Measurements from ENCODE around the gene TEX36.

The TEX36 gene

DNA sequence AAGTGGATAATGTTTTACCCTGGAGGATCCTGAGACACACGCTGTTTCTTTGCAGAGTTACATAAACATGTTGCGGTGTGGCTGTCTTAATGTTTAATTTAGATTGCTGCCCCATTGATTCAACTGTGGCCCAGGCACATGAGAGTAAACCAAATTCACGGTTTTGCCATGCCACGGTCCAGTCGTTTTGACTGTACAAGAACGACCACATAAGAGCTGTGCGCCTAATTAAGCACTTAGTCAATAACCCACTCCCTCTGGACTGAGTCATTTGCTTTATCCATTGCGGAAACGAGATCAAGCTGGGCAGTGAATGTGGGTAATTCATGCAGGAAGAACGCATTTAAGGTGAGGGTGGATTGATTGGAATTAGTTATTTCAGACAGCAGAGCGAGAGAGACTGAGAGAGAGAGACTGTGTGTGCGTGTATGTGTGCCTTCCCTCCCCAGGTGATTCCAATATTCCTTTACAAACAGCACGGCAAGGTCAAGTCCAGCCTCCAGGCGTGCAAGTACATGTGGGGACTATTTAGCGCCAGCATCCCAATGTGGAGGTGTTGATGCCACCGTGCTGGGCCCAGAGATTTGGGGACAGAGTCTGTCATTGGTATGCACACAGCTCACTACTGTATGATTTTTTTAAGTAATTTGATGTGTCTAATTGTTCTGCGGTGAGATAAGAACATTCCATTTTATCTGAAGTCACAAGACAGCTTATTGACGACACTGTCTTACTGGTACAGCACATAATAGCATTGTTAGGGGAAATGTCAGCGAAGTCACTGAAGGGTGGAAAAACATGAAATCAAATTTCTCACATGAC is 8.4 kb upstream of the TEX36 start:
- H3K27me3 ChIP-seq (ENCODE audit: control insufficient read depth, insufficient read depth, low read length), result no peaks in the 10 kb centered on the region
- H3K4me3 ChIP-seq (ENCODE audit: low read depth, low read length), result no peak overlapping the region
- no peaks in the 10 kb centered on the region for H3K9me3 ChIP-seq (ENCODE audit: control insufficient read depth, insufficient read depth, low read length)
- 0 out of 2 replicates have a peak, but pooled peaks cover 2% of the 10 kb centered on the region for H3K4me1 ChIP-seq (ENCODE audit: control insufficient read depth, insufficient read depth, low read length)
- H3K27ac ChIP-seq (ENCODE audit: low read depth, low read length), result no peak overlapping the region
- no peak overlapping the region for H3K9ac ChIP-seq (ENCODE audit: low read depth, low read length)
- no peaks in the 10 kb centered on the region for H3K36me3 ChIP-seq (ENCODE audit: control insufficient read depth, insufficient read depth, low read length)

DNA sequence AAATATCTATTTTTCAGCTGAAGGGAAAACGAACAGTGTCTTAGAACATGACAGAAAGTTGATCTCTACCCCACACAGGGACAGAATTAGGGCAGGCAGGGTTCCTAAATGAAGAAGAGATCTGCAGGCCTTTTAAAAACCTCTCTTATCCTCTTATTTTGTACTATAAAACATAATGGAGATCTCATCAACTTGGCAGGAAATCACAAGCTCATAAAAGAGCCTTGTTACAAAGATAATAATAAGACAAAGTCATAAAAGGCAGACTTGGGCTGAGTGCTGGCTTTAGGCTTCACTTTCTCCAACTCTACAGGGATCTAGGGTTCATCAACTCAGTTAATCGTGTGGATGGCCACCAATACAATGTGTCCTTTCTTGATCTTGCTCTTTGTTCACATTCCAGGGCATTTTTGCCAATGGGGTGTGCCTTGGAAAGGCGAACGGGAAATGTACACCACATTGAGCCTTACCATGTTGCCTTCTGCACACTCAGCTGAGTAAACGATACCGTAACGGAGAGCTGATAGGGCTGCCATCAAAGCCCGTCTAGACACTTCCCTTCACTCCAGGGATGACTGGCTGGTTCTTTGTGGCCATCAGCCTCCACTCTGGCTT is 7.1 kb upstream of the TEX36 start:
- Histone ChIP-seq H3K9me3 (ENCODE audit: control insufficient read depth, insufficient read depth, low read length) (no peaks in the 10 kb centered on the region), H3K27me3 (ENCODE audit: control insufficient read depth, insufficient read depth, low read length) (no peaks in the 10 kb centered on the region), H3K4me1 (ENCODE audit: control insufficient read depth, insufficient read depth, low read length) (0 out of 2 replicates have a peak, but pooled peaks cover 2% of the 10 kb centered on the region), H3K9ac (ENCODE audit: low read depth, low read length) (no peak overlapping the region), H3K36me3 (ENCODE audit: control insufficient read depth, insufficient read depth, low read length) (no peaks in the 10 kb centered on the region), H3K27ac (ENCODE audit: low read depth, low read length) (no peak overlapping the region), H3K4me3 (ENCODE audit: low read depth, low read length) (no peak overlapping the region)

DNA sequence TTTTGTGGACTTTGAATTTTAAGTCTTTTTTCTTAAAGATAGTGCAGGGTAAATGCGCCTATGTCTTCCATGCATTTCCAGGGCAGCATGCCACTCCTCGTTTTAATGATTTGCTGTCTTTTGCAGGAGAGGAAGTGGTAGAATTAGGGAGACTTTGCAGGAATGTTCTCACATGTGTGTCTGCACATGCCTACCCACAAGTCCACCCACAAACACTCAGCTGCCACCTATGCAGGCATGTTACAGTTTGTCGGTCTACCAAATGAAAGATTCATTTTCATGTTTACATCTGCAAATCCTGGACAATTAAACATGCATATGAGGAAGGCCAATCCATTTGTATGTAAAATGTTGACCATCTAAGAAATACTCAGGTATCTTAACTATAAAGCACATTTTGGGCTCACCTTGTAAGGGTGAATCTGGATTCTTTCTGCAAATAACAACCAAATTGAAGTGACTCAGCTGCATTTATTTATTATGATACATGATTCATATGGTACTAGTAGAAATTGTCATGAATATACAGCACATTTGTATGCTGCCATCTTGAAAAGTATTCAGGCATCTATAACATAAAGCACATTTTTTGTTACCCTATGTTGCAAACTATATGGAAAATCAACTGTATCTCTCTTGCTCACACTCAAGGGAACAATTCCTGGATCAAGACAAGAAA is 4.7 kb upstream of the TEX36 start:
- no peaks in the 10 kb centered on the region for H3K27me3 ChIP-seq (ENCODE audit: control insufficient read depth, insufficient read depth, low read length)
- no peak overlapping the region for H3K4me3 ChIP-seq (ENCODE audit: low read depth, low read length)
- H3K9ac ChIP-seq (ENCODE audit: low read depth, low read length), result no peak overlapping the region
- no peaks in the 10 kb centered on the region for H3K36me3 ChIP-seq (ENCODE audit: control insufficient read depth, insufficient read depth, low read length)
- H3K27ac ChIP-seq (ENCODE audit: low read depth, low read length), result no peak overlapping the region
- H3K4me1 ChIP-seq (ENCODE audit: control insufficient read depth, insufficient read depth, low read length), result 0 out of 2 replicates have a peak, but pooled peaks cover 2% of the 10 kb centered on the region
- no peaks in the 10 kb centered on the region for H3K9me3 ChIP-seq (ENCODE audit: control insufficient read depth, insufficient read depth, low read length)

DNA sequence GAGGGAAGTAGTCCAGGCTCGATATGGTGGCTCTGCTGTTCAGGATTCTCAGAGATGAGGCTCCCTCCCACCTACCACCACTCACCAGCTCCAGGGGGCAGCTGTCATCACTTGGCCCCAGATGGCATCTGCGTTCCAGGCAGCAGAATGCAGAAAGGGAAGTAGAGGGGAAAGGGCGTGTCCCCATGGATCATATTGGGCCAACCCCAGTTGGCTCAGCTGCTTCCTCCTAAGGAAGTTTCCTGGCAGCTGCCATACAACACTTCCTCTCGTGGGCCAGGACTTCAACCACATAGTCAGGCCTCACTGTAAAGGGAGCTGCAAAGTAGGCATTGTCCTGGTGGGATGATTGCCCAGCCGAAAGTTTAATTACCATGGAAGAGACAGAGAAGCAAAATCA is 1.6 kb upstream of the TEX36 start:
- Histone ChIP-seq H3K27me3 (ENCODE audit: control insufficient read depth, insufficient read depth, low read length) (no peaks in the 10 kb centered on the region), H3K9me3 (ENCODE audit: control insufficient read depth, insufficient read depth, low read length) (no peaks in the 10 kb centered on the region), H3K27ac (ENCODE audit: low read depth, low read length) (no peak overlapping the region), H3K4me1 (ENCODE audit: control insufficient read depth, insufficient read depth, low read length) (0 out of 2 replicates have a peak, but pooled peaks cover 2% of the 10 kb centered on the region), H3K9ac (ENCODE audit: low read depth, low read length) (no peak overlapping the region), H3K4me3 (ENCODE audit: low read depth, low read length) (no peak overlapping the region), H3K36me3 (ENCODE audit: control insufficient read depth, insufficient read depth, low read length) (no peaks in the 10 kb centered on the region)

DNA sequence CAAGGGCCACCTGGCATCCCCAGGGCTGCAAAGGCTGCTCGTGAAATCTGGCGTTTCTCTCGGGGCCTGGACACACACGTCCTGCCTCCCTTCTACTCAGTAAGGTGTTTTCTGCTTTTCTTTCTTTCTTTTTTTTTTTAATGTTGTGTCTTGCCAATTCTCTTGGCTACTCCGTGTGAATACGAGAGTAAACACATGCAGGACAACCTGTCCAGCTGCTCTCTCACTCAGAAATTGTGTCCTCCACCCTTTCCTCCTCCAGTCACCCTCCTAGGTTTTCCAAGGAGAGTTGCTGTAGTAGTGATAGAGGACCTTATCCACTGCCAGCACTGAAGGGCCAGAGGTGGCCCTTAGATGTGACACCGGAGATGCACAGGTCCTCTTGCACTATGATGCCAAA is 858 bp upstream of the TEX36 start:
- H3K4me1 ChIP-seq (ENCODE audit: control insufficient read depth, insufficient read depth, low read length), result 0 out of 2 replicates have a peak, but pooled peaks cover 2% of the 10 kb centered on the region
- no peaks in the 10 kb centered on the region for H3K9me3 ChIP-seq (ENCODE audit: control insufficient read depth, insufficient read depth, low read length)
- no peak overlapping the region for H3K4me3 ChIP-seq (ENCODE audit: low read depth, low read length)
- H3K27me3 ChIP-seq (ENCODE audit: control insufficient read depth, insufficient read depth, low read length), result no peaks in the 10 kb centered on the region
- H3K9ac ChIP-seq (ENCODE audit: low read depth, low read length), result no peak overlapping the region
- no peak overlapping the region for H3K27ac ChIP-seq (ENCODE audit: low read depth, low read length)
- H3K36me3 ChIP-seq (ENCODE audit: control insufficient read depth, insufficient read depth, low read length), result no peaks in the 10 kb centered on the region

DNA sequence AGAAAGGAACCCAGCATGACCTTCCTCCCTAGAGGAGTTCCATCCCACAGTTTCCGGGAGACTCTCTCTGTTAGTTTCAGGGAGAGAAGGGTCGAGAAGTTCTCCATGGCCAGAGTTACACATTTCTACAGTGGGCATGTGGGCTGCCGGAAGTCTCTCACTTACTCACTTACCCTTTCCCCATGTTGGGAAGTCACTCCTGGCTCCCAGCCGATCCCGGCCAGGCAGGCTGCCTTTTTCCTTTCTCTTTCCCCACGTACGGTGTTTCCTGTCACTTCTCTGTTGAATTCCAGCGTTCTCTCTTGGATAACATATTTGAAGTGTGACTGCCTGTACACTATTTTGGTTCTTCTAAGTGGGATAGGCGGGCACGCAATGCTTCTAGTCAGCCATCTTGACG is 3.5 kb downstream of the TEX36 start:
- Histone ChIP-seq H3K36me3 (ENCODE audit: control insufficient read depth, insufficient read depth, low read length) (no peaks in the 10 kb centered on the region), H3K4me1 (ENCODE audit: control insufficient read depth, insufficient read depth, low read length) (no peaks in the 10 kb centered on the region), H3K9me3 (ENCODE audit: control insufficient read depth, insufficient read depth, low read length) (no peaks in the 10 kb centered on the region), H3K27me3 (ENCODE audit: control insufficient read depth, insufficient read depth, low read length) (no peaks in the 10 kb centered on the region), H3K27ac (ENCODE audit: low read depth, low read length) (no peak overlapping the region), H3K4me3 (ENCODE audit: low read depth, low read length) (no peak overlapping the region), H3K9ac (ENCODE audit: low read depth, low read length) (no peak overlapping the region)

DNA sequence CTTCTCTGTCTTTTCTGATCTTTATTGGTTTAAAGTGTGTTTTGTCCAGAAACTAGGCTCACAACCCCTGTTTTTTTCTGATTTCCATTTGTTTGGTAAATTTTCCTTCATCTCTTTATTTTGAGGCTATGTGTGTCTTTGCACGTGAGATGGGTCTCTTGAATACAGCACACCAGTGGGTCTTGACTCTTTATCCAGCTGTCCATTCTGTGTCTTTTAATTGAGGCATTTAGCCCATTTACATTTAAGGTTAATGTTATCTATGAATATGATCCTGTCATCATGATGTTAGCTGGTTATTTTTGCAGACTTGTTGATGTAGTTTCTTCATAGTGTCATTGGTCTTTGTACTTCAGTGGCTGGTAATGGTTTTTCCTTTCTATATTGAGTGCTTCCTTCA is 10.1 kb downstream of the TEX36 start:
- Histone ChIP-seq H3K9me3 (ENCODE audit: control insufficient read depth, insufficient read depth, low read length) (no peaks in the 10 kb centered on the region), H3K27me3 (ENCODE audit: control insufficient read depth, insufficient read depth, low read length) (no peaks in the 10 kb centered on the region), H3K27ac (ENCODE audit: low read depth, low read length) (no peak overlapping the region), H3K4me3 (ENCODE audit: low read depth, low read length) (no peak overlapping the region), H3K4me1 (ENCODE audit: control insufficient read depth, insufficient read depth, low read length) (no peaks in the 10 kb centered on the region), H3K36me3 (ENCODE audit: control insufficient read depth, insufficient read depth, low read length) (no peaks in the 10 kb centered on the region), H3K9ac (ENCODE audit: low read depth, low read length) (no peak overlapping the region)

DNA sequence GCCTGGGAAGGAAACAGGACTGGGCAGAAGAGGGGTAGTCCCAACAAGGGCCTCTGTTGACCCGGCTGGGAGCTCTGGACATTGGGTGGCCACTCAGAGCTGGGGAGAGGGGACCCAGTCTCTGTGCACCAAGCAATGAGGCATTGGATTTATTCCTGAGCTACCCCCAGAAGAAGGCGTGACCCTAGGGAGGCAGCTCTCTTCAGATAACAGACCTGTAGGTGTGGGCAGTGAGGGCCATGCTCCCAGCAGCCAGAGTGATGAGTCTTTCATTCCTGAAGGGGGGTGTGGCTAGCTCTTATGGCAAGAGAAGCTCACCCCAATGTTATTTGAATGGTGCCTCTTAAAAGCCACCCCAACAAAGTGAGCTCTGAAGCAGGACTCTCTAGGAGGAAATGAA is 20.4 kb downstream of the TEX36 start:
- Histone ChIP-seq H3K9ac (ENCODE audit: low read depth, low read length) (no peak overlapping the region), H3K36me3 (ENCODE audit: control insufficient read depth, insufficient read depth, low read length) (no peaks in the 10 kb centered on the region), H3K27me3 (ENCODE audit: control insufficient read depth, insufficient read depth, low read length) (no peaks in the 10 kb centered on the region), H3K4me3 (ENCODE audit: low read depth, low read length) (no peak overlapping the region), H3K9me3 (ENCODE audit: control insufficient read depth, insufficient read depth, low read length) (no peaks in the 10 kb centered on the region), H3K4me1 (ENCODE audit: control insufficient read depth, insufficient read depth, low read length) (no peaks in the 10 kb centered on the region), H3K27ac (ENCODE audit: low read depth, low read length) (no peak overlapping the region)

DNA sequence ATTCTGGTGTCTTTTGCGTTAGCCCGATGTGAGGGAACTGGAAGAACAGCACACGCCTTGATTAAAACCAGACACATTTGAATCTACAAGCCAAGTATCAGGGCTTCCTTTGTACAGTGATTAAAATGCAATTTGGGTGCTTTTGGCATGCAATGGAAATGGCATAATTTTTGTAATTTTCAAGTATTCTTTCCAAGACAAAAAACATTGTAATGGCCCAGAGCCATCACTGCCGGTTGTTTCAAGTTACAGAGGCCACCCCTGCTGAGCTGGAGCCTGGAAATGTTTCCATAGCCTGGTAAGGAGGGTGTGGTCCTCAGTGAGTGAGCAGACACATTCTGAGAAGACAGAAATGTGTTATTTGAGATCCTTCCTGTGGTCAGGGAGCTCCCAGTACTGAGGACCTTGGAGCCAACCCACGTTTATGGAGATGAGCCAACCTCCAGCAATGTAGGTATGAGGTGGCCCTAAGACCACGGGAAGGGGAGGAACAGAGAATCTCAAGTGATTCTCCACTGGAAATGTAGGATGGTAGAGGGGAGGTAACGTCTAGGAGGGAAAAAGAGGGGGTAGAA is 20.9 kb downstream of the TEX36 start:
- no peaks in the 10 kb centered on the region for H3K4me1 ChIP-seq (ENCODE audit: control insufficient read depth, insufficient read depth, low read length)
- no peaks in the 10 kb centered on the region for H3K9me3 ChIP-seq (ENCODE audit: control insufficient read depth, insufficient read depth, low read length)
- H3K9ac ChIP-seq (ENCODE audit: low read depth, low read length), result no peak overlapping the region
- no peaks in the 10 kb centered on the region for H3K27me3 ChIP-seq (ENCODE audit: control insufficient read depth, insufficient read depth, low read length)
- no peaks in the 10 kb centered on the region for H3K36me3 ChIP-seq (ENCODE audit: control insufficient read depth, insufficient read depth, low read length)
- H3K4me3 ChIP-seq (ENCODE audit: low read depth, low read length), result no peak overlapping the region
- H3K27ac ChIP-seq (ENCODE audit: low read depth, low read length), result no peak overlapping the region

DNA sequence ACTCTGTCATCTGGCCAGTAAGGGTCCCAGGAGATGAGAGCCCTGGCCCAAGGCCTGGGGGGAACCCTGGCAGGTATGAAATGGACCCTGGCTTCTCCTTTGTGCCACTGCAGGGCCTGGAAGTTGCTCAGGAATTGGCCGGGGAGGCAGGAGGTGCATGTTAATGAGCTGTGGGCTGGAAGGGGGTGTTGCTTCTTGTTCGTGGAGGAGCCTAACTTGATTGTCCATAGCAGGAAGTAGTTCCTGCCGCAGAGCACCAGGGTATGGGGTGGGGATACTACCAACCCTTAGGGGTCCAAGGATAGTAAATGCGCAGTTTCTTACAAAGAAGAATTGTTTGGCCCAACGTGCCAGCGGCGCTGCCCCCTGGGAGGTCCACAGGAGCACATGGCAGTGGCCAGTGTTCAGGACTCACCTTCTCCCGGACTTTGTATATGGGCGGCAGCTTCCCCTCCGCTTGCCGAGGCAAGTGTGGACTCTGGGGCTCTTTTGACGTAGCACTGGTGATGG is 21.5 kb downstream of the TEX36 start:
- H3K9ac ChIP-seq (ENCODE audit: low read depth, low read length), result no peak overlapping the region

More for the DNA sequence above, 21.5 kb downstream of the TEX36 start:
- Histone ChIP-seq H3K27ac (ENCODE audit: low read depth, low read length) (no peak overlapping the region), H3K36me3 (ENCODE audit: control insufficient read depth, insufficient read depth, low read length) (no peaks in the 10 kb centered on the region), H3K9me3 (ENCODE audit: control insufficient read depth, insufficient read depth, low read length) (no peaks in the 10 kb centered on the region), H3K27me3 (ENCODE audit: control insufficient read depth, insufficient read depth, low read length) (no peaks in the 10 kb centered on the region), H3K4me3 (ENCODE audit: low read depth, low read length) (no peak overlapping the region), H3K4me1 (ENCODE audit: control insufficient read depth, insufficient read depth, low read length) (no peaks in the 10 kb centered on the region)
